Stimulated activated CD8-positive, alpha-beta memory T cell treated with anti-CD3 and anti-CD28 coated beads, Interleukin-2, amount 100 ng/mL, for 1 hour (primary cell): Measurements from ENCODE around the gene RGS12.

Experiments used
- DNase-seq, 2 donors: peaks; one replicate each; pipeline ENCODE4 v3.0.0-alpha.2; 2020; ENCODE audit warnings: low read depth in 2 of 2

RGS12 gene

GRCh38 chr4:3310301-3311094 is 17.7 kb downstream of the RGS12 start:
- no peak for DNase-seq

GRCh38 chr4:3311095-3311372 is 18.2 kb downstream of the RGS12 start:
- DNase-seq, result no peak

GRCh38 chr4:3311489-3312171 is 18.8 kb downstream of the RGS12 start:
- DNase-seq, result no peak

- DNase-seq, result no peak
These were observed 19.5 kb downstream of the RGS12 start for GRCh38 chr4:3312362-3312761.

GRCh38 chr4:3313139-3313538 is 20.3 kb downstream of the RGS12 start:
- no peak for DNase-seq

- no peak for DNase-seq
These were observed 20.9 kb downstream of the RGS12 start for GRCh38 chr4:3313556-3314228.

- DNase-seq, result no peak
These were observed 22.0 kb downstream of the RGS12 start for GRCh38 chr4:3314706-3315260.

GRCh38 chr4:3315566-3315965 is 22.7 kb downstream of the RGS12 start:
- DNase-seq, result no peak

GRCh38 chr4:3316146-3316545 is 23.3 kb downstream of the RGS12 start:
- DNase-seq, result no peak

GRCh38 chr4:3317011-3317655 is 24.3 kb downstream of the RGS12 start:
- DNase-seq, result no peak

GRCh38 chr4:3317656-3318211 is 24.9 kb downstream of the RGS12 start:
- no peak for DNase-seq

GRCh38 chr4:3318561-3319021 is 25.8 kb downstream of the RGS12 start:
- no peak for DNase-seq

- DNase-seq, result no peak
These were observed 27.7 kb downstream of the RGS12 start for GRCh38 chr4:3320361-3321023.

GRCh38 chr4:3321295-3321889 is 28.6 kb downstream of the RGS12 start:
- DNase-seq, result no peak

GRCh38 chr4:3322059-3322550 is 29.3 kb downstream of the RGS12 start:
- no peak for DNase-seq

- no peak for DNase-seq
These were observed 30.3 kb downstream of the RGS12 start for GRCh38 chr4:3323071-3323481.

GRCh38 chr4:3324093-3324815 is 31.4 kb downstream of the RGS12 start:
- no peak for DNase-seq

- DNase-seq, result no peak
These were observed 36.2 kb downstream of the RGS12 start for GRCh38 chr4:3328814-3329663.

- DNase-seq, result no peak
These were observed 37.1 kb downstream of the RGS12 start for GRCh38 chr4:3329887-3330286.
